SK-N-DZ (cell line): ENCODE data around the gene PCDHGC5. TPM values are rescaled to one million over a fixed set of nuclear protein-coding genes. Genes with fewer than 3 reads are reported as not detected.
A peak's percentile ranks its signal among the peaks of the same experiment; 100 is the strongest.

ENCODE experiments used
- DNase-seq: peaks from one replicate; pipeline ENCODE4 v3.0.0-alpha.2; 2015; ENCODE audit warnings: low spot score
- polyA plus RNA-seq, 2 experiments: library from polyadenylated mRNA; depleted of rRNA; stranded (reverse); fragments of >200 nt; gene quantifications; 2 replicates each; pipeline ENCODE4 v1.2.3, GENCODE V29; 2014

The PCDHGC5 gene
- 0.02 and 0.43 TPM in 2 replicates for polyA plus RNA-seq (2014; cell fraction: cytosol; rRNA removed)
- 0.21 and 0.25 TPM in 2 replicates for polyA plus RNA-seq (2014; cell fraction: nucleus; rRNA removed)

DNA sequence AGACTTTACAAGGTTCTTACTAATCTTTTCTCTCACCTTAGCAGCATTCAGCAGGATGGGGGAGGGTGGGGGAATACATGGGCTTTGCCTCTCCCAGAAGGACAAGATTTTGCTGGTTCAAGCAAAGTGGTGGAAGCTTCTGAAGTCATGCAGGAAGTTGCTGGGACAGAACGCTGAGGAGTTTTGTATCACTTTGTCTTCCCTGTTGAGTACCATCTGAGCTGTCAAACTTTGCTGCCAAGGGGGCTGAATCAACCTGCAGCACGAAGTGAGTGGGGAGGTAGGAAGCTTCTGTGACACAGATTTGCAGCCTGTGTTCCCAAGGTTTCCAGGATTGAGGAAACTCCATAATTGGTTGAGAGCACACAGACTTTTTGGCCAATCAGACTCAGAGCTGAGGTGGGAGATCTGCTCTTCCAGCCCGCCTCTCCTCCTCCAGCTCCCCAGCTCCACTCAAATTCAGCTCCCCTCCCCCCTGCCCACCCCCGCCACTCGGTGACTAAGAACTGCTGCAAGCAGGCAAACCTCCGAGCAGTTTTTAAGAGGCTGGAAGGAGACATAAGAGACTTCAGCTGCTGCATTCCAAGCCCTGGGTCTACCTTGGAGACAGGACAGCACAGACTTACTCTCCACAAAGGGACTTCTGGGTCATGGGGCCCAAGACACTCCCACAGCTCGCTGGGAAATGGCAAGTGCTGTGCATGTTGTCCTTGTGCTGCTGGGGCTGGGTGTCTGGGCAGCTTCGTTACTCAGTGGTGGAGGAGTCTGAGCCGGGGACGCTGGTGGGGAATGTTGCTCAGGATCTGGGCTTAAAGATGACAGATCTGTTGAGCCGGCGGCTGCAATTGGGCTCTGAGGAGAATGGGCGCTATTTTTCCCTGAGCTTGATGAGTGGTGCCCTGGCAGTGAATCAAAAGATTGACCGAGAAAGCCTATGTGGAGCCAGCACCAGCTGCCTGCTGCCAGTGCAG is at the start of gene PCDHGC5:
PCDHGC5 (plus strand) TSS at position 491 of the 971 bp plus-strand sequence; CDS start at position 651, 160 bp downstream.
- no peak for DNase-seq

DNA sequence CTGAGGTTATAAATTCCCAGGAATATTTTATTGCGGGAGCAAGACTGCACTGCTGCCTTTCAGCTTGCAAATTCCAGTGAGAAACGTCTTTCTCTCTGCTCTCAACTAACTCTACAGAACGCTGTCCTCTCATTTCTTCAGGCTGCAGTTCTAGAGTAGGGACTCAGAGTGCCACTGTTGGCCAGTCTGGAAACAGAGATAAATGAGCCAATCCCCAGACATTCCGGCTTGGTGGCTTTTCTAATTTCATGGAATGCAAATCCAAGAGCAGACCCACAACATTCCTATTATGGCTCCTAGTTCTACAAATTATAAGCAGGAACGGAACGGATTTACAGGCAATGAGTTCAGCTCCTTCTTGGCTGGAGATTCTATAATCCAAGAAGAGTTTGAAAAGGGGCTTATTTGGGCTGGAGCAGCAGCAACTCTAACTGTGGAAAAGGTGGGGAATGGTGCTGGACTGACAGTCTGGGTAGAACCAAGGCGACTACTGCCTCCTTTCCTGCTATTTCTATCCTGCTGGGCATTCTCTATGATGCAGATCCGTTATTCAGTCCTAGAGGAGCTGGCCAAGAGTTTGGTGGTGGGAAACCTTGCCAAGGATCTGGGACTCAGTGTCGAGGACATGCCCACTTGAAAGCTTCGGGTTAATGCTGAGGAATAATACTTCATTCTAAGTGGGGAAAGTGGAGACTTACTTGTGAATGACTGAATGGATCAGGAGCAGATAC is 49.3 kb upstream of the PCDHGC5 start:
- DNase-seq = no peak

GRCh38 chr5:141440341-141440740 is 48.5 kb upstream of the PCDHGC5 start:
- DNase-seq = no peak

GRCh38 chr5:141441571-141442170 is 47.2 kb upstream of the PCDHGC5 start:
- no peak for DNase-seq

GRCh38 chr5:141465351-141465750 is 23.5 kb upstream of the PCDHGC5 start:
- DNase-seq = no peak

DNA sequence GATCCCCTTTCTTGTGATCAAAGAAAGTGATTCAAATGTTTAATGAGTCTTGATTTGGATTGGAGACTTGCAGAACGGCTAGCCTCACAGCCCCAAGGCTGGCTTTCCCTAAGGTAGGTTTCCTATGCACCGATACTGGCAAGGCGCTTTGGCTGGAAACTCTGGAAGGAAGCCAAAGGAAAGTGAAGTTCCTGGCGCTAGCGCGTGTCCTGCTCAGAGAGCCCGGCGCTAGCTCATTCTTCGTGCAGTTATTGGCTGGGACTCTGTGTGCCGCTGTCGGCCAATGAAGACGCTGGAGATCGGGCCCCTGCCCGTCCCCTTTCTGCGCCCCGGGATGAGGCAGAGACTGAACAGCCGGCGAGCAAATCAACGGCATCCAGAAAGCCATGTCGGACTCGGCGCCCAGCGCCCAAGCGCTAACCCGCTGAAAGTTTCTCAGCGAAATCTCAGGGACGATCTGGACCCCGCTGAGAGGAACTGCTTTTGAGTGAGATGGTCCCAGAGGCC is 13.2 kb upstream of the PCDHGC5 start, which contains the start of gene PCDHGC3:
PCDHGC3 (plus strand) TSS at position 342 of the 507 bp plus-strand sequence; CDS start at position 493, 151 bp downstream.
- DNase-seq = peak; percentile 87

DNA sequence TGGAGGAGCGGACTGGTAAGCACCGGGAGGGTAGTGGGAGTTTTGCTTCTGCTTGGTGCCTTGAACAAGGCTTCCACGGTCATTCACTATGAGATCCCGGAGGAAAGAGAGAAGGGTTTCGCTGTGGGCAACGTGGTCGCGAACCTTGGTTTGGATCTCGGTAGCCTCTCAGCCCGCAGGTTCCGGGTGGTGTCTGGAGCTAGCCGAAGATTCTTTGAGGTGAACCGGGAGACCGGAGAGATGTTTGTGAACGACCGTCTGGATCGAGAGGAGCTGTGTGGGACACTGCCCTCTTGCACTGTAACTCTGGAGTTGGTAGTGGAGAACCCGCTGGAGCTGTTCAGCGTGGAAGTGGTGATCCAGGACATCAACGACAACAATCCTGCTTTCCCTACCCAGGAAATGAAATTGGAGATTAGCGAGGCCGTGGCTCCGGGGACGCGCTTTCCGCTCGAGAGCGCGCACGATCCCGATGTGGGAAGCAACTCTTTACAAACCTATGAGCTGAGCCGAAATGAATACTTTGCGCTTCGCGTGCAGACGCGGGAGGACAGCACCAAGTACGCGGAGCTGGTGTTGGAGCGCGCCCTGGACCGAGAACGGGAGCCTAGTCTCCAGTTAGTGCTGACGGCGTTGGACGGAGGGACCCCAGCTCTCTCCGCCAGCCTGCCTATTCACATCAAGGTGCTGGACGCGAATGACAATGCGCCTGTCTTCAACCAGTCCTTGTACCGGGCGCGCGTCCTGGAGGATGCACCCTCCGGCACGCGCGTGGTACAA is 12.6 kb upstream of the PCDHGC5 start:
- DNase-seq = peak; percentile 28

- no peak for DNase-seq
Observed at GRCh38 chr5:141477044-141477575, 11.8 kb upstream of the PCDHGC5 start.

DNA sequence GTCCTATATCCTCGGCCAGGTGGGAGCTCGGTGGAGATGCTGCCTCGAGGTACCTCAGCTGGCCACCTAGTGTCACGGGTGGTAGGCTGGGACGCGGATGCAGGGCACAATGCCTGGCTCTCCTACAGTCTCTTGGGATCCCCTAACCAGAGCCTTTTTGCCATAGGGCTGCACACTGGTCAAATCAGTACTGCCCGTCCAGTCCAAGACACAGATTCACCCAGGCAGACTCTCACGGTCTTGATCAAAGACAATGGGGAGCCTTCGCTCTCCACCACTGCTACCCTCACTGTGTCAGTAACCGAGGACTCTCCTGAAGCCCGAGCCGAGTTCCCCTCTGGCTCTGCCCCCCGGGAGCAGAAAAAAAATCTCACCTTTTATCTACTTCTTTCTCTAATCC is 11.1 kb upstream of the PCDHGC5 start:
- no peak for DNase-seq

GRCh38 chr5:141478321-141478945 is 10.4 kb upstream of the PCDHGC5 start:
- DNase-seq = no peak

DNA sequence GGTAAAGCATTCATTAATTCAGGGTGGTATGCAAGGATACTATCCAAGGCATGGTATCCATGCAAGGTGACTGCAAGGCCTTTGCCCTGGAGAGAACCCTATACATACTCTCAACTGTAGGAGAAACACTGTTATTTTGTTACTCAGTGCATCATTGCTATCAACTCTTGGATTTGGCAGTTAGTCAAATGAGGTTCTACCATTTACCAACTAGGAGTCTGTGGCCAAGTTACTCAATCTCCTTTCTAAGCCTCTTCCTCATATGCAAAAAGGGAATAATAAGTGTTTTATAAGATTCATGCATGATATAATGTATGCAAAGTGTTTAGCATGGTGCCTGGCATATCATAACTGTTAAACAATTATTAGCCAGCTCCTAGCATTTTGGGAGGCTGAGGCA is 9.1 kb upstream of the PCDHGC5 start:
- no peak for DNase-seq

DNA sequence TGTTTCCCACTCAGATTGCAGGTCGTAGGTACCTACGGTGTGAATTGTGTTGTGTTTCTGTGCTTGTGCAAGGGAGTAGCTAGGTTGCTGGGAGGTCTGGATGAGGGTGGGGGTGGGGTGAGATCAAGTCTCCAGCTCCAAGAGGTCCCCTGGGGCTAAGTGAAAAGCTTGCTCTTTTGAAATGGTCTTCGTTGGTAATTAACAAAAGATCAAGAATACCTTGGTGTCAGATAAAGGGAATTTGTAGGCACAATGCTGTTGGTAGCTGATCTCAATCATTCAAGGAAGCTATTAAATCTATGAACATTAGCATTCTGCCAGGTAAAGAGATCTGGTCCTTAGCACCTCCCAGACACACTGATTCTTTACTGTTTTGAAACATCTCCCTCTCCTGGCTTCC is 5.0 kb upstream of the PCDHGC5 start:
- DNase-seq = no peak

DNA sequence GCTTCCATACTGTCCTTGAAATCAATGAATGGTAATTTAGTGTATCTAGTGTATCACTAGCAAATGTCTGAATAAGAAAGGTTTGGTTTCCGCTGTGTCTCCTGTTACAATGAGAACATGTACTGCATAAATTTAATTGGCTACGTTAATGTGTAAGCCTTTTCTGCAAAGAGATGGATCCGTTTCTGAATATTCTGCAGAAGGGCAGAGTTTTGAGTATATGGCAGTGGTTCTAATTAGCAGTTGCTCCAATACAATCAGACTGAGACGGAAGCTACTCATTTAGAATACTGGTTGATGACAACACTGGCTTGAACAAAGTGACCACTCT is 4.6 kb upstream of the PCDHGC5 start:
- DNase-seq = no peak

GRCh38 chr5:141484641-141485311 is 4.1 kb upstream of the PCDHGC5 start, which contains the start of gene PCDHGC4:
Gene PCDHGC4, plus strand, starts transcription at chr5:141485030. Its CDS starts 144 bp downstream, at chr5:141485174.
- DNase-seq = peak; percentile 68

DNA sequence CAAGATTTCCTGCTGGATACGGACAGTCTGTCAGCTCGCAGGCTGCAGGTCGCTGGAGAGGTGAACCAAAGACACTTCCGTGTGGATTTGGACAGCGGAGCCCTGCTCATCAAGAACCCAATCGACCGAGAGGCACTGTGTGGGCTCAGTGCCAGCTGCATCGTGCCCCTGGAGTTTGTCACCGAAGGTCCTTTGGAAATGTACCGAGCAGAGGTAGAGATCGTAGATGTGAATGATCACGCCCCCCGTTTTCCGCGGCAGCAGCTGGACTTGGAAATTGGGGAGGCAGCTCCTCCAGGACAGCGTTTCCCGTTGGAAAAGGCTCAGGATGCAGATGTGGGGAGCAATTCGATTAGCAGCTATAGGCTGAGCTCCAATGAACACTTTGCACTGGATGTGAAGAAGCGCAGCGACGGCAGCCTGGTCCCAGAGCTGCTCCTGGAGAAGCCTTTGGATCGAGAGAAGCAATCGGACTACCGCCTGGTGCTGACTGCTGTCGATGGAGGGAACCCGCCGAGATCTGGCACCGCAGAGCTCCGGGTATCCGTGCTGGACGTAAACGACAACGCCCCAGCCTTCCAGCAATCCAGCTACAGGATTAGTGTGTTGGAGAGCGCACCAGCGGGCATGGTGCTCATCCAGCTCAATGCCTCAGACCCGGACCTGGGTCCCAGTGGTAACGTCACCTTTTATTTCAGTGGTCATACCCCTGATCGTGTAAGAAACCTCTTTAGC is 3.4 kb upstream of the PCDHGC5 start:
- DNase-seq = no peak

DNA sequence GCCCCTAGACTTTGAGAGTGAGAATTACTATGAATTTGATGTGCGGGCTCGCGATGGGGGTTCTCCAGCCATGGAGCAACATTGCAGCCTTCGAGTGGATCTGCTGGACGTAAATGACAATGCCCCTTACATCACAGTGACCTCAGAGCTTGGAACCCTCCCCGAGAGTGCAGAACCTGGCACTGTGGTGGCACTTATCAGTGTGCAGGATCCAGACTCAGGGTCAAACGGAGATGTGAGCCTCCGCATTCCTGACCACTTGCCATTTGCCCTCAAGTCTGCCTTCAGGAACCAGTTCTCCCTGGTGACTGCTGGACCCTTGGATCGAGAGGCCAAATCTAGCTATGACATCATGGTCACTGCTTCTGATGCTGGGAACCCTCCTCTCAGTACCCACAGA is 2.8 kb upstream of the PCDHGC5 start:
- no peak for DNase-seq

- no peak for DNase-seq
Observed at GRCh38 chr5:141487131-141487530, 1.8 kb upstream of the PCDHGC5 start.

- DNase-seq = no peak
Observed at GRCh38 chr5:141489841-141490240, 960 bp downstream of the PCDHGC5 start.

DNA sequence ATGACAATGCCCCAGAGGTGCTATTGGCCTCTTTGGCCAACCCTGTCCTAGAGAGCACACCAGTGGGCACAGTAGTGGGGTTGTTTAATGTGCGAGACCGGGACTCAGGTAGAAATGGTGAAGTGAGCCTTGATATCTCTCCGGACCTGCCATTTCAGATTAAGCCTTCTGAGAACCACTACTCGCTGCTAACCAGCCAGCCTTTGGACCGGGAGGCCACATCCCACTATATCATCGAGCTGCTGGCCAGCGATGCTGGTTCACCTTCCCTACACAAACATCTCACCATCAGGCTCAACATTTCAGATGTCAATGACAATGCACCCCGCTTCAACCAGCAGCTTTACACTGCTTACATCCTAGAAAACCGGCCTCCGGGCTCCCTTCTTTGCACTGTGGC is 1.4 kb downstream of the PCDHGC5 start:
- no peak for DNase-seq
